ENCODE measurements around the gene SLC29A2.

Gene SLC29A2

DNA sequence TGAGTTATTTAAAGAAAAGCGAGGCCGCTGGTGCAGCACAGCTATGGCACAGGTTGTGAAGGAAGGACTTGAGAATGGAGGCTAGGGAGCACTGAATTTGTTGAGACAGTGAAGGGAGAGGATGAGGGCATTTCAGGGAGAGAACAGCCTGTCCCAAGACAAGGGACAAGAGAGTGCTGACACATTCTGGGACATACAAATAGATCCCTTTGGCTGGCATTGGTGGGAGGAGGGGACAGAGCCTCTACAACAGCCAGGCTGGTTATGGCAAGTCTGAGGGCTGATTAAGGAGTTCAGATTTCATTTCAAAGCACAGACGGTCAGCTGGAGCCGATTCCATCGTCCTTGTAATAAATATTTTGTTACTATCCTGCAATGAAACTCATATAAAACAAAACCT is 1.7 kb upstream of the SLC29A2 start:
- H3K4me1 ChIP-seq (ENCODE audit: control insufficient read depth, insufficient read depth, low read length) = peaks cover 9% of the 10 kb centered on the region
- no peaks in the 10 kb centered on the region for H3K9me3 ChIP-seq (ENCODE audit: control insufficient read depth, low read length)
- H3K27me3 ChIP-seq (ENCODE audit: control insufficient read depth, insufficient read depth, low read length) = peaks cover 6% of the 10 kb centered on the region
- no peak overlapping the region for H3K9ac ChIP-seq (ENCODE audit: low read length)
- no peak overlapping the region for H3K4me3 ChIP-seq (ENCODE audit: low read length)
- H3K36me3 ChIP-seq (ENCODE audit: control insufficient read depth, insufficient read depth, low read length) = no peaks in the 10 kb centered on the region

- Histone ChIP-seq H3K27me3 (ENCODE audit: control insufficient read depth, insufficient read depth, low read length) (peaks cover 6% of the 10 kb centered on the region), H3K4me1 (ENCODE audit: control insufficient read depth, insufficient read depth, low read length) (peaks cover 9% of the 10 kb centered on the region), H3K9me3 (ENCODE audit: control insufficient read depth, low read length) (no peaks in the 10 kb centered on the region), H3K9ac (ENCODE audit: low read length) (no peak overlapping the region), H3K4me3 (ENCODE audit: low read length) (no peak overlapping the region), H3K36me3 (ENCODE audit: control insufficient read depth, insufficient read depth, low read length) (no peaks in the 10 kb centered on the region)
These were observed 2.3 kb downstream of the SLC29A2 start for GRCh38 chr11:66369073-66369894.

DNA sequence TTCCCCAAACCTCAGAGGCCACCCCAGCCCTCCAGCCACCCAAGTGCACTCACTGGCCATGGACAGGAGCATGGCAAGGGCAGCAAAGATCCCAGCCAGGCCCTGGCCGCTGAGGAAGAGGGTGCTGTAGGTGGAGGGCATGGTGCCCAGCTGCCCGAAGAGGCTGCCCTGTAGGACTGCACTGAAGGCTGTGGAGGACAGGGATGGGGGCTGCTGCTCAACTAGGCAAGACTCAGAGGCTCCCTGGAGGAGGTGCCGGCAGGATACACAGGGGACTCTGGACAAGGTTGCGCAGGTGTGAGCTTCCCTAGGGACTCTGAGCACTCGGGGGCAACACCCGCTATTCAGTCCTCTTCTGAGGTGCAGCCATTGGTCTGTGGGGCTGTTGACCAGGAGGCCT is 3.1 kb downstream of the SLC29A2 start:
- Histone ChIP-seq H3K9me3 (ENCODE audit: control insufficient read depth, low read length) (no peaks in the 10 kb centered on the region), H3K36me3 (ENCODE audit: control insufficient read depth, insufficient read depth, low read length) (no peaks in the 10 kb centered on the region), H3K4me1 (ENCODE audit: control insufficient read depth, insufficient read depth, low read length) (peaks cover 14% of the 10 kb centered on the region), H3K4me3 (ENCODE audit: low read length) (no peak overlapping the region), H3K9ac (ENCODE audit: low read length) (no peak overlapping the region), H3K27me3 (ENCODE audit: control insufficient read depth, insufficient read depth, low read length) (peaks cover 6% of the 10 kb centered on the region)

DNA sequence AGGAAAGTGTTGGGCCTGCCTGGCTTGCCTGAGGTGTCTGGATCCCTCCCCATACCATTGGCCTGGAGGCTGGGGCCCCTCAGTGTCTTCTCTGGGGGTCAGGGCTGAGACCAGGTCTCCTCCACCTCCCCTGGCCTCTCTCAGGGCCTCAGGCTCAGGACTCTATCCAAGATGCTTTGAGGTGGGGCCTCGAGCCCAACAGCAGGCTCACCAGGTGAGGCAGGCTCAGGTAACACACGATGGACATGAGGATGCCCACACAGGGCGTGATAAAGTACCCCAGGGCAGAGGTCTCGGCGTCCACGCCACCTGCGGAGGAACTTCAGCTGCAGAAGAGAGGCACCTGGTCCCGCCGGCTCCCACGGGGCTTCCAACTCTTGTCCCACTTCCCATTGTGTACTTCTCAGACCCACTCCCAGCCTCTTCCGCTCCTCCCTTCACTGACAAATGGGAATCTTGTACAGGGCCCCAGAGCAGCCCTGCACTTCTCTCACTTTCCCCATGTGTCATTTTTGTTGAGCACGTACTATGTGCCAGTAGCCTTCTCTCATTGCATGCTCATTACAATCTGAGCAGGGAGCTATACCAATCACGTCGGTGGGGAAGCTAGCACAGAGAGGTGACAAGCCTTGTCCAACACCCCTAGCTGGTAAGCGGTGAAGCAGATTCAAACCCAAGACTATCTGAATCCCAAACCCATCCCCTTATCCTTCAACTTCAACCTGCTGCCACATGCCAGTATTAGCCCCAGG is 3.8 kb downstream of the SLC29A2 start:
- no peak overlapping the region for H3K4me3 ChIP-seq (ENCODE audit: low read length)
- H3K4me1 ChIP-seq (ENCODE audit: control insufficient read depth, insufficient read depth, low read length) = peaks cover 15% of the 10 kb centered on the region
- H3K9ac ChIP-seq (ENCODE audit: low read length) = no peak overlapping the region
- peaks cover 6% of the 10 kb centered on the region for H3K27me3 ChIP-seq (ENCODE audit: control insufficient read depth, insufficient read depth, low read length)
- H3K9me3 ChIP-seq (ENCODE audit: control insufficient read depth, low read length) = no peaks in the 10 kb centered on the region
- no peaks in the 10 kb centered on the region for H3K36me3 ChIP-seq (ENCODE audit: control insufficient read depth, insufficient read depth, low read length)

DNA sequence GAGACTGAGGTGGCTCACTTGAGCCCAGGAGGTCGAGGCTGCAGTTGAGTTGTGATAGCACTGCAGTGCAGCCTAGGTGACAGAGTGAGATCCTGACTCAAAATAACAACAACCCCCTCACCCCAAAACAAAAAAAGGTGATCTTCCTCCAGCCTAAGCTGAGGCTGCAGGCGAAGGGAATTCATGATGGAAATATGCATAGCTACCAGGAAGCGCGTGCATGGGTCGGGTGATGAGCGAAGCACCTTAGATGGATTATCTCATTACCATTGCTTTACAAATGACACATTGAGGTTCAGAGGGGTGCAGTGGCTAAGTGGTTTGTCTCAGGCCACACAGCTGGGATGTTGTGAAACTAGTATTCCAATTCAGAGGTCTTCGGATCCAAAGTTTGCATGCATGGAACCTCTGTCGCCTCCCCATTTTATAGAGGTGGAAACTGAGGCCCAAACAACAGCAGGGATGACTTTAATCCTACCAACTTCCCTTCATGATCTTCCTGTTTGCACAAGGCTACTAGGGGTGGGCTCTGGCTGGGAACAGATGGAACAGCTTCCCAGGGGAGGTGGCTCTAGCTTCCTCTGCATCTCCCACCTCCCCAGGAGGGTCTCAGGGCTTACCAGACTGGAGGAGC is 4.6 kb downstream of the SLC29A2 start:
- H3K9ac ChIP-seq (ENCODE audit: low read length) = no peak overlapping the region

DNA sequence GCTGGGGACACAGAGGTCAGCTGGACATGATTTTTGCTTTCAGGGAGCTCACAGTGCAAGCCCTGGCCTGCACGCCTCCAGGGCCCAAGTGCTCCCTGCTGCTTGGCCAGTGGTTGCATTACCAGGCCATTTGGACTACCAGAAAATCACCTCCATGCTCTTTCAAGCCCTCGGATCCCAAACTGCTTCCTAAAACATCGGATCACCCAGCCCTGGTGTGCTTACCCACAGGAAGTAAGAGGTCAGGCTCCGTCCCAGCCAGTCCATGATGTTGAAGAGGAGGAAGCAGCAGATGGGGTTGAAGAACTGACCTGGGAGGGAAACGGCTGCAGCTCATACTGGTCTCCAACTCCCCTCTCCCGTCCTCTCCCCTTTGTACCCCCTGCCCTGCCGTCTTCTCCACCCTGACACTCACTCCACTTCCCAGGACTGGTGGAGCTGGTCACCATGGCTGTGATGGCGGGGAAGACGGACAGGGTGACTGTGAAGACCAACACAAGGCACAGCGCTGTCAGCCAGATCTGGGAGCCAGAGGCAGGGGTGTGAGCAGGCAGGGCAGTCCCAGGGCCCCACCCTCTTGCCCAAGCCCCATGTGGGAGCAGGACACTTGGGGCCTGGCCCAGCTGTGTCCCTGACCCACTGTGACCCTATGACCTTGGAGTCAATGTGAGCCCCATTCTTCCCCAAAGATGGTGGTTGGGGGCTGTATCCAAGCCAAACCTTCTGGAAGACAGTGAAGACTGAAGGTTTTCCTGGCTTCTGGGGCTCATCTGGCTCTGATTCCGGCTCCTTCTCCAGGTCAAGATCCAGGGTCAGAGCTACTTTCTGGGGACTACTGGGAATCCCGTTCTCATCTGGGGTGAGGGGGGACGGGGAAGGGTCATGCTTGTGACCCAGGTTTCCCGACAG is 5.6 kb downstream of the SLC29A2 start:
- Histone ChIP-seq H3K36me3 (ENCODE audit: control insufficient read depth, insufficient read depth, low read length) (no peaks in the 10 kb centered on the region), H3K4me1 (ENCODE audit: control insufficient read depth, insufficient read depth, low read length) (peaks cover 15% of the 10 kb centered on the region), H3K27me3 (ENCODE audit: control insufficient read depth, insufficient read depth, low read length) (no peaks in the 10 kb centered on the region), H3K4me3 (ENCODE audit: low read length) (no peak overlapping the region), H3K9me3 (ENCODE audit: control insufficient read depth, low read length) (no peaks in the 10 kb centered on the region), H3K9ac (ENCODE audit: low read length) (no peak overlapping the region)

More for the DNA sequence above, 4.6 kb downstream of the SLC29A2 start:
- no peaks in the 10 kb centered on the region for H3K9me3 ChIP-seq (ENCODE audit: control insufficient read depth, low read length)
- no peak overlapping the region for H3K4me3 ChIP-seq (ENCODE audit: low read length)
- peaks cover 15% of the 10 kb centered on the region for H3K4me1 ChIP-seq (ENCODE audit: control insufficient read depth, insufficient read depth, low read length)
- H3K27me3 ChIP-seq (ENCODE audit: control insufficient read depth, insufficient read depth, low read length) = no peaks in the 10 kb centered on the region
- H3K36me3 ChIP-seq (ENCODE audit: control insufficient read depth, insufficient read depth, low read length) = no peaks in the 10 kb centered on the region

DNA sequence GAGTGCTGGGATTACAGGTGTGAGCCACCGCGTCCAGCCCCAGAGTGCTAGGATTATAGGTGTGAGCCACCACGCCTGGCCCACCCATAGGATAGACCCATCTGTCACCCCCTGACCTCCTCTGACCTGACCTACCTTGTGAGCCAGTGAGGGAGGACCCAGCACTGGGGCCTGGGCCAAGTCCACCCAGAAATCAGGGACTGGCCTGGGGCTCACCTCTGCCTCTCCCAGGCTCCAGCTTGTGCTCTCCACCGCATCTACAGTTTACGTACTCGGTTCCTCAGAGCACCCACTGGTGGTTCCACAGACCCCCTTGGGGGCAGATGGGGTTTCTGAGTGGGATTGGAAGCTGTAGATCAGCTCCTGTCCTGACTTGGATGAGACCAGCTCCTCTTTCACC is 6.4 kb downstream of the SLC29A2 start:
- Histone ChIP-seq H3K27me3 (ENCODE audit: control insufficient read depth, insufficient read depth, low read length) (no peaks in the 10 kb centered on the region), H3K4me3 (ENCODE audit: low read length) (no peak overlapping the region), H3K36me3 (ENCODE audit: control insufficient read depth, insufficient read depth, low read length) (no peaks in the 10 kb centered on the region), H3K9me3 (ENCODE audit: control insufficient read depth, low read length) (no peaks in the 10 kb centered on the region), H3K4me1 (ENCODE audit: control insufficient read depth, insufficient read depth, low read length) (peaks cover 15% of the 10 kb centered on the region), H3K9ac (ENCODE audit: low read length) (no peak overlapping the region)

DNA sequence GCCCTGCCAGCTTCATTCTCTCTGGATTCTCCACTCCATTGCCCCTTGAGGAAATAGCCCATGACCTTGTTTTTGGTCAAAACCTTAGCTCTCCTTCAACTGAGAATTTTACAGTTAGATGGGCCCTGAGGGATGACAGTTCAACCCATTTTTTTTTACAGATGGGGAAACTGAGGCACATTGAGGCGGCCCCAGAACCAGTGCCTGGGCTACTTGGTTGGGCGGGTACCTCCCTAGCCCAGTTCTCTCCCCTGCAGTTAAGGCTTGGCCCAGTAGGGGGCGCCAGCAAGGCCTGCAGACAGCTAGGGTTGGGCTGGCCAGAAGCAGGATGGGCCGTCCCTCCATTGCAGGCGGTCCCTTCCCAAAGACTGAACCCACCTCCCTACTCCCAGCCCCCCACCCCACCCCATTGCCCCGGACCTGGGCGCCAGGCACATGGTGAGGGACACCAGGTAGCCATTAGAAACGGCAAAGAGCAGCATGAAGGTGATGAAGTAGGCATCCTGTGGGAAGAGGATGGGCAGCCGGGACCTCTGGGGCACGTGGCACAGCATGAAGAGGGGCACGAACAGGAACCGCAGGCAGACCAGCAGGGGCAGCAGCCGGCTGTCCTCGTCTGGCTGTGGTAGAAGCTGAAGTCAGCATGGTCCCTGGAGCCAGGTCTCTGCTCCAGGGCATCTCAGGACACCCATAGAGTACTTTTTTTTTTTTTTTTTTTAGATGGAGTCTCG is 7.6 kb downstream of the SLC29A2 start:
- H3K4me1 ChIP-seq (ENCODE audit: control insufficient read depth, insufficient read depth, low read length) = peaks cover 7% of the 10 kb centered on the region
- no peaks in the 10 kb centered on the region for H3K9me3 ChIP-seq (ENCODE audit: control insufficient read depth, low read length)
- no peaks in the 10 kb centered on the region for H3K36me3 ChIP-seq (ENCODE audit: control insufficient read depth, insufficient read depth, low read length)
- no peaks in the 10 kb centered on the region for H3K27me3 ChIP-seq (ENCODE audit: control insufficient read depth, insufficient read depth, low read length)
- no peak overlapping the region for H3K4me3 ChIP-seq (ENCODE audit: low read length)
- peak overlapping the region; percentile 15 for H3K9ac ChIP-seq (ENCODE audit: low read length)

GRCh38 chr11:66363187-66363601 is 8.4 kb downstream of the SLC29A2 start:
- no peaks in the 10 kb centered on the region for H3K36me3 ChIP-seq (ENCODE audit: control insufficient read depth, insufficient read depth, low read length)
- peak overlapping the region; percentile 15 for H3K9ac ChIP-seq (ENCODE audit: low read length)

GRCh38 chr11:66362481-66363147 is 8.9 kb downstream of the SLC29A2 start:
- H3K4me3 ChIP-seq (ENCODE audit: low read length) = no peak overlapping the region
- no peak overlapping the region for H3K9ac ChIP-seq (ENCODE audit: low read length)
- H3K36me3 ChIP-seq (ENCODE audit: control insufficient read depth, insufficient read depth, low read length) = no peaks in the 10 kb centered on the region
- no peaks in the 10 kb centered on the region for H3K27me3 ChIP-seq (ENCODE audit: control insufficient read depth, insufficient read depth, low read length)
- no peaks in the 10 kb centered on the region for H3K9me3 ChIP-seq (ENCODE audit: control insufficient read depth, low read length)
- peaks cover 7% of the 10 kb centered on the region for H3K4me1 ChIP-seq (ENCODE audit: control insufficient read depth, insufficient read depth, low read length)

More at GRCh38 chr11:66363187-66363601, 8.4 kb downstream of the SLC29A2 start:
- Histone ChIP-seq H3K9me3 (ENCODE audit: control insufficient read depth, low read length) (no peaks in the 10 kb centered on the region), H3K4me1 (ENCODE audit: control insufficient read depth, insufficient read depth, low read length) (peaks cover 7% of the 10 kb centered on the region), H3K4me3 (ENCODE audit: low read length) (no peak overlapping the region), H3K27me3 (ENCODE audit: control insufficient read depth, insufficient read depth, low read length) (no peaks in the 10 kb centered on the region)

All from mucosa of stomach (tissue), 1 donor.